HG03039 (cell line): Measurements from ENCODE around the gene PIN1.

Source experiments
- ATAC-seq: cut with Tn5 transposase; IDR thresholded peaks from one replicate; pipeline ENCODE4 v1.9.1; 2021; ENCODE audit warnings: mild to moderate bottlenecking, moderate library complexity; ENCODE audit not compliant: unreplicated experiment

PIN1 gene

GRCh38 chr19:9854282-9854846 lies 19.2 kb downstream of the PIN1 start:
- no peak for ATAC-seq

- no peak for ATAC-seq
These were observed 21.5 kb downstream of the PIN1 start for GRCh38 chr19:9856609-9857008.

DNA sequence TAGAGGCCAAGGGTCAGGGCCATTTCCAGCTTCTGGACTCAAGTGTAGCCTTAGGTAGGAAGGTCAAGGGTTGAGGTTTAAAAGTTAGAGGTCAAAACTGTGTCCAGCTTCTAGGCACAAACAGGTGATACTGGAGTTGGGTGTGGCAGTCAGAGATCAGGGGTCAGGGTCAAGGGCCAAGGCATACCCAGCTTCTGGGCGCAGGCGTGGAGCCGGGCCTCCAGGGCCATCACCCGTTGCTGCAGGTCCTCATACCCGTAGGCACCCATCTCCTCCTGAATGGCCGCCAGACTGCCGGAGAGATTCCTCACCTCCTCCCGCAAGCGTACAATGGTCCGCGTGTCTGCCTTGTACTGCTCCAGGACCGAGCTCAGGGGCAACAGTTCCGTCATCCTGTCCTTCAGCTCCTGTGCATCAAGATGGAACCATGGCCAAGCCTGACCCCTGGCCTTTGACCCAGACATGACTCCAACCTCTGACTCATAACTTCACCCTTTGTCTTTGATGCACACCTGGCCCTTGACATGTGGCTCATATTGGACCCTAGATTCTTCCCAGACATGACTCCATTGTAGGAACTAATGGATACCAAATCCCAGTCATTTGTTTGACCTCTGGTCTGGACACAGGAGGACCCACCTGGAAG lies 22.1 kb downstream of the PIN1 start:
- no peak for ATAC-seq

DNA sequence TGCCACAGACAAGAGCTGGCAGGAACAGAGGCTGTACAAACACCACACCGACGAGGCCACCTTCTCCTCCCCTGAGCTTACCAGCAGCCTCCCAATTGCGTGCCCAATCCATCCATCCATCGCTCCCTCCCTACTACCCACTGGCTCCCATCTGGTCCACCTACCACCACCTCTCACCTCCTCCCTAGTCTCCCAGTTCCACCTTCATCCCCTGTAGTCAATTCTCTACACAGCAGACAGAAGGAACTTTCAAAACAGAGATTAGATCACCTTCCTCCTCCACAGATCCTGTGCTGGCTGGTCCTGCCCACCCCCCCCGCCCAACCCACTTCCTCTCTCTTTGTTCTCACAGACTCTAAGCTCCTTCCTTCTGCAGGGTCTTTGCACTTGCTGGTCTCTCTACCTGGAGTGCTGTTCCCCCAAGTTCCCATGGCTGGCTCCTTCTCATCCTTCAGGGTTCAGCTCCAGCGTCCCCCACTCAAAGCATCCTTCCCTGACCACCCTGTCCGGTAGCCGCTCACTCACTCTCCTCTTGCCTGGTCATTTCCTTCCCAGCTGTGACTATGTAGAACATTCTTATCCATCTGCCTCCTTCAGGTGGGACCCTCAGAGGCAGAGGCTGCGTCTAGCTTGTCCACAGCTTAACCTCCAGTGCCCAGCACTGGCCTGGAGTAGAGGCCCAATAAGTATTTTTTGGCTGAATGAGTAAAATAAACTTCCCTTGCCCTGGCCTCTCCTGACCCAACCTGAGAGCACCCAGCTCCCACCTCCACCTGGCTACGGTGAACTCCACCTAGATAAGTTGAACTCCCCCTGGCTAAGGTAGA lies 23.0 kb downstream of the PIN1 start:
- ATAC-seq = no peak

DNA sequence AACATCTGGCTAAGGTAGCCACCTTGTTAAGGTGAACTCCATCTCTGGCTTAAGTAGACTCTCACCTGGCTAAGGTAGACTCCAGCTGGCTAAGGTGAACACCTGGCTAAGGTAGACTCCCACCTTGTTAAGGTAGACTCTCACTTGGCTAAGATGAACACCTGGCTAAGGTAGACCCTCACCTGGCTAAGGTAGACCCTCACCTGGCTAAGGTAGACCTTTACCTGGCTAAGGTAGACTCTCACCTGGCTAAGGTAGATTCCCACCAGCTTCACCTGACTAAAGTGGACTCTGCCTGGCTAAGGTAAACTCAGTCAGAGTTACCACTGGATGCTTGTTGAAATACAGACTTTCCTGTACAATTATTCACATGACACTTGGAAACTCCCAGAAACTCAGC lies 23.6 kb downstream of the PIN1 start:
- no peak for ATAC-seq

DNA sequence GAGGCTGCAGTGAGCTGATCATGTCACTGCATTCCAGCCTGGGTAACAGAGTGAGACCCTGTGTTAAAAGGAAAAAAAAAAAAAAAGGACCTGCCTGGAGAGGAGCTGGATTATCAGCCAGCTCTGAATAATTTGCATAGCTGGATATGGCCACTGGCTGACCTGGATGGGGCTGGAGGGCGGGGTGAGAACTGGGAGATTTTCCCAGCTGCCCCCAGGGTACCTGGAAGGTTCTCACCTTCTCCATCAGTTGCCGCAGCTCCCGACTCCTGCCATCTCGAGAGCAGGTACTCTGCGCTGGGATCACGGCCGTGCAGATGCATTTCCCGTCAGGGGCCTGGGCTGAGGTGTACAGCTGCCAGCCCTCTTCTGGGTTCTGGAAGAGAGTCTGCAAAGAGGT lies 25.3 kb downstream of the PIN1 start:
- no peak for ATAC-seq

GRCh38 chr19:9861503-9861902 lies 26.4 kb downstream of the PIN1 start:
- ATAC-seq = no peak

DNA sequence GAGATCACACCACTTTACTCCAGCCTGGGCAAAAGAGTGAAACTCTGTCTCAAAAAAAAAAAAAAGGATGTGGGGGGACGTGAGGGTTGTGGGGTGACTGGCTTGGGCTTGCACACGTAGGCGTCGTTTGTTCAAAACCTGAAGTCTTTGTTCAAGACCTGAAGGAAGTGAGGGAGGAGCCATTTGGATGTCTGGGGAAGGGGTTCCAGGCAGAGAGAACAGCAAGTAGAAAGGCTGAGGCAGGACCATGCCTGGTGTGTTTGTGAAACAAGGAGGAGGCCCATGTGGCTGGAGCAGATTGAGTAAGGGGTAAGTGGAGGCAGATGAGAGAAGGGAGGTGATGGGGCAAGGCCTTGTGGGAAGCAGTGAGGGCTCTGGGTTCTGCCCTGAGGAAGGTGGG lies 27.8 kb downstream of the PIN1 start:
- no peak for ATAC-seq

DNA sequence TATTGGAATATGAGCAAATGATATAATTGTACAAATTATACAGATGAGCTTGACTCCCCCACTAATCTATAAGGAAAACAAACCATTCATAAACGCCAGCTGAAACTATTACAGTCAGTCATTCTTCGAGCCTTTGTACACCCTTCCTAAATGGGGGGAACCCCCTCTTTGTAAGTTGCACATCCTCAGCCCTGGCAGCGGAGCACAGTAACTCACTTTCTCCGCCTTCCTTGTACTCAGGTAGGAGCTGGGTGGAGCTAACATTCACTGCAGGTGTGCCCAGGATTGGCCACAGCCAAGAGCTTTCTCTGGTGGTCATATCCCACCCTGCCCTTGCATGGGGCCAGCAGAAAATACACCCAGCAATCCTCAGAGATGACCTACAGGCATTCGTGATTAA lies 28.6 kb downstream of the PIN1 start:
- ATAC-seq = no peak

DNA sequence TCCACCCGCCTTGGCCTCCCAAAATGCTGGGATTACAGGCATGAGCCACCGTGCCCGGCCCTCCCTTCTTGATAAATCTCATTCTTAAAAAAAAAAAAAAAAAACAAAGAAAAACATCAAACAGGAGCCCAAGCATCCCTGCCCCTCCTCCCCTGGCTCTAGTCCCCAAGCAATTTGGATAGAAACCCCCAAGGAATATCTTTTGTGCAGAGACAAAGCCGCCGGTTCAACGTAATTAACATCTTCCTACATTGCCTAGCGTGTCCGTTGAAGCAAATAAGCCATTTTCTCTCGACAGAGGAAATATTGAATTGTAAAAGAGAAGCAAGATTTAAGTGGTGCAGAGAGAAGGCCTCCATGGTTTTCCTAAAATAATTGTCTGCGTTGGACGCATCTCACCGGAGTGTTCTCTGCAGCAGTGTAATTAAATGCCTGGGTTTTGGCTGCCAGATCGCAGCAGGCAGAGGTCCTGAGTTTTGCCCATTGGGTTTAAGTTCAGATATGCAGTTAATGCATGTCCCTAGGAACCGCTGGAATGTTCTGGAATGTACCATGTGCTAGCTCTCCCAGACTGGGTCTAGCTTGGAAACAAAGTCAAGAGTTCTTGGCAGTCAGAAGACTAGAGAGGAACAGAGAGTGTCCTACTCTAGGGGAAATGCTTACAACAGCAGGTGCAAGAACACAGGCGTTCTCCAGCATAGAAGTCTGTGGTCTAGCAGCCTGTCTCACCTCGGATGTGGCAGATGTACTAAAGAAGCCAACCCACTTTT lies 30.8 kb downstream of the PIN1 start:
- no peak for ATAC-seq

GRCh38 chr19:9868983-9869617 lies 34.0 kb downstream of the PIN1 start:
- no peak for ATAC-seq

GRCh38 chr19:9871626-9872338 lies 36.7 kb downstream of the PIN1 start:
- no peak for ATAC-seq

GRCh38 chr19:9872618-9873242 lies 37.6 kb downstream of the PIN1 start:
- no peak for ATAC-seq

- no peak for ATAC-seq
These were observed 40.0 kb downstream of the PIN1 start for GRCh38 chr19:9875031-9875627.

DNA sequence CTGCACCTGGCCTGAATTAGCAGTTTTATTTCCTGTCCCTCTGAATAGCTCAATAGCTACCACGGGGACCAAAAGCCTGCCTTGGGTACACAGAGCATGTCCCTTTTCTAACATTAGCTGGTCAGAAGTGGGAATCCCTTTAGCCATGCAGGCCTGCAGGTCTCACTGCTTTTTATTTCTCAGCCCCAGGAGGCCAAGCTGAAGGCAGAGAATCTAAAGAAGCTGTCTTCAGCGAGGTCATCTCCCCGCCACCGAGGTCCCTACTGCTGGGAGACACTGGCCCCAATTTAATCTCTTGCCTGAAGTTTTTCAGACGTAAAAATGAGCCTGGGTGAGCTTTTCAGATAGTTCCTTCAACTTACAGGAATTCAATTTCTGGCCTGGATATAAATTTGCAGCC lies 40.7 kb downstream of the PIN1 start:
- no peak for ATAC-seq

DNA sequence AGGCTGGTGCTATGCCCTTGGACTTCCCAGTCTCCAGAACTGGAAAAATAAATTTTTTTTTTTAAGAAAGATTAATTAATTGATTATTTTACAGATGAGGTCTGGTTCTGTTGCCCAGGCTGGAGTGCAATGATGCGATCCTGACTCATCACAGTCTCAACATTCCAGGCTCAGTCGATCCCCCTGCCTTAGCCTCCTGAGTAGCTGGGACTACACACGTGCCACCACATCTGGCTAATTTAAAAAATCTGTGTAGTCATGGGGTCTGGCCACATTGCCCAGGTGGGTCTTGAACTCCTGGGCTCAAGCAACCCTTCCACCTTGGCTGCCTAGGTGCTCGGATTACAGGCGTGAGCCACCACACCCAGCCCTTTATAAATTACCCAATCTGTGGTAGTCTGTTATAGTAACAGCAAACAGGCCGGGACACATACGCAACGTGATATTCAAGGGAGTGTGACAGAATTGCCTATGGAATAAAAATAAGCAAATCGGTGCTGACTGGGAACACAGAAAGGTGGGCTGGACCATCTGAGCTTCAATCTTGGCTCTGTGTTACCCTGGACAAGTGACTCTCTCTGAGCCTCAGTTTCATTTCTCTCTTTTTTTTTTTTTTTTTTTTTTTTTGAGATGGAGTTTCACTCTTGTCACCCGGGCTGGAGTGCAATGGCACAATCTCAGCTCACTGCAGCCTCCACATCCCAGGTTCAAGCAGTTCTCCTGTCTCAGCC lies 42.8 kb downstream of the PIN1 start:
- ATAC-seq = no peak

DNA sequence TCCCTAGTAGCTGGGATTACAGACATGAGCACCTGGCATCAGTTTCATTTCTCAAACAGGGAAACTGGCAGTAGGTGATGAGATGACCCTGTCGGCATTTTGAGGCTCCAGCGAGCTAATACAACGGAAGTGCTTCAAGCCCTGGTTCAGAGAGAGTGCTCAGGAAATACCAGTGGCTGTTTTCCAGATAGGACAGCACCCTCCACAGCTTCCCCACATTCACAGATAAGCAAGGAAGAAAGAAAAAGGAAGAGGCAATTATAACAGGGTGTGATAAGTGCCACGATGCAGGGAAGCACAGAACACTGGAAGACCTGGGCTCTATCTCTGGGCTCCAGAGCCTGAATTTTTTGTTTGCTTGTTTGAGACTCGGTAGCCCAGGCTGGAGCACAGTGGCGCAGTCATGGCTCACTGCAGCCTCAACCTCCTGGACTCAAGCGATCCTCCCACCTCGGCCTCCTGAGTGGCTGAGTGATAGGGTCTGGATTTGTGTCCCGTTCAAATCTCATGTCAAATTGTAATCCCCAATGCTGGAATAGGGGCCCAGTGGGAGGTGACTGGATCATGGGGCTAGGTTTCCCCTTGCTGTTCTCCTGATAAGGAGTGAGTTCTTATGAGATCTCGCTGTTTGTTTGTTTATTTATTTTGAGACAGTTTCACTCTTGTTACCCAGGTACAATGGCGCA lies 43.5 kb downstream of the PIN1 start:
- ATAC-seq = no peak

GRCh38 chr19:9881720-9882119 lies 46.6 kb downstream of the PIN1 start:
- no peak for ATAC-seq
